Neuronal stem cell (in vitro differentiated cells): ENCODE data around the gene TPP1.

ENCODE experiments used
- DNase-seq: peaks from one replicate; pipeline ENCODE4 v3.0.0-alpha.2; 2013; ENCODE audit warnings: low spot score
- H2AFZ ChIP-seq: one replicate; pipeline ENCODE4 v1.6.1; 2013; ENCODE audit warnings: mild to moderate bottlenecking, low read length, inconsistent platforms
- H2AK5ac ChIP-seq: 2 replicates; pipeline ENCODE4 v1.6.1; 2013; ENCODE audit warnings: low read depth, mild to moderate bottlenecking, inconsistent platforms, low read length, moderate library complexity, mixed read lengths
- H2BK120ac ChIP-seq: 2 replicates; pipeline ENCODE4 v1.6.1; 2013; ENCODE audit warnings: low read depth, mild to moderate bottlenecking, inconsistent platforms, low read length, moderate library complexity, mixed read lengths
- H2BK12ac ChIP-seq: one replicate; pipeline ENCODE4 v1.6.1; 2013; ENCODE audit warnings: low read length, inconsistent platforms
- H2BK15ac ChIP-seq: 2 replicates; pipeline ENCODE4 v1.6.1; 2013; ENCODE audit warnings: mild to moderate bottlenecking, low read length, inconsistent platforms, mixed read lengths
- H2BK5ac ChIP-seq: one replicate; pipeline ENCODE4 v1.6.1; 2013; ENCODE audit warnings: inconsistent platforms, mild to moderate bottlenecking, low read length, moderate library complexity
- H3K14ac ChIP-seq: one replicate; pipeline ENCODE4 v1.6.1; 2013; ENCODE audit warnings: low read length, inconsistent platforms
- H3K18ac ChIP-seq: 2 replicates; pipeline ENCODE4 v1.6.1; 2013; ENCODE audit warnings: low read length, inconsistent platforms
- H3K23ac ChIP-seq: 2 replicates; pipeline ENCODE4 v1.6.1; 2013; ENCODE audit warnings: low read depth, mild to moderate bottlenecking, mixed read lengths, low read length, inconsistent platforms; ENCODE audit not compliant: poor library complexity
- H3K27ac ChIP-seq: replicated peaks from 3 replicates; pipeline ENCODE4 v1.5.1; 2013; ENCODE audit warnings: low read length, inconsistent platforms
- H3K27me3 ChIP-seq, 3 experiments: 2 replicates each; pipeline ENCODE4 v1.6.1; 2013; ENCODE audit warnings: low read length in 3 of 3, mild to moderate bottlenecking in 2 of 3, inconsistent platforms in 1 of 3, low read depth in 1 of 3, mixed read lengths in 1 of 3, moderate library complexity in 1 of 3; ENCODE audit not compliant: control insufficient read depth in 3 of 3, insufficient read depth in 3 of 3
- H3K36me3 ChIP-seq, 2 donors: replicated peaks in 1 of 2; 2 replicates each; pipeline ENCODE4 v1.6.1; 2013; ENCODE audit warnings: low read length in 2 of 2; ENCODE audit not compliant: control insufficient read depth in 2 of 2, insufficient read depth in 2 of 2
- H3K4ac ChIP-seq: 2 replicates; pipeline ENCODE4 v1.6.1; 2013; ENCODE audit warnings: inconsistent platforms, mild to moderate bottlenecking, low read length, moderate library complexity
- H3K4me1 ChIP-seq, 2 donors: 1 replicate in 1 of 2; 2 replicates in 1 of 2; pipeline ENCODE4 v1.6.1; 2013; ENCODE audit warnings: low read length in 2 of 2, low read depth in 1 of 2; ENCODE audit not compliant: control insufficient read depth in 2 of 2, insufficient read depth in 1 of 2
- H3K4me2 ChIP-seq: one replicate; pipeline ENCODE4 v1.6.1; 2013; ENCODE audit warnings: mild to moderate bottlenecking, low read length, inconsistent platforms; ENCODE audit not compliant: insufficient read depth, poor library complexity, severe bottlenecking
- H3K4me3 ChIP-seq, 2 donors: 2 replicates each; pipeline ENCODE4 v1.5.1; 2013; ENCODE audit warnings: low read length in 2 of 2, mild to moderate bottlenecking in 2 of 2, inconsistent platforms in 1 of 2, moderate library complexity in 1 of 2
- H3K79me1 ChIP-seq: one replicate; pipeline ENCODE4 v1.6.1; 2013; ENCODE audit warnings: low read depth, mild to moderate bottlenecking, inconsistent platforms, low read length, moderate library complexity
- H3K9ac ChIP-seq: one replicate; pipeline ENCODE4 v1.6.1; 2013; ENCODE audit warnings: mild to moderate bottlenecking, low read depth, low read length, inconsistent platforms; ENCODE audit not compliant: poor library complexity
- H3K9me3 ChIP-seq, 2 donors: replicated peaks in 1 of 2; 2 replicates each; pipeline versions ENCODE3 to v1.6.1; 2013; ENCODE audit warnings: low read length in 2 of 2, mild to moderate bottlenecking in 2 of 2, inconsistent platforms in 1 of 2, low read depth in 1 of 2, mixed read lengths in 1 of 2, moderate library complexity in 1 of 2; ENCODE audit not compliant: control insufficient read depth in 2 of 2, insufficient read depth in 1 of 2
- H4K8ac ChIP-seq: one replicate; pipeline ENCODE4 v1.6.1; 2013; ENCODE audit warnings: low read depth, mild to moderate bottlenecking, inconsistent platforms, low read length, moderate library complexity
- H4K91ac ChIP-seq: one replicate; pipeline ENCODE4 v1.6.1; 2013; ENCODE audit warnings: low read length, low read depth, mild to moderate bottlenecking, inconsistent platforms; ENCODE audit not compliant: poor library complexity
- WGBS, 2 donors: extraction: QIAGEN DNeasy Blood & Tissue Kit; methylation state at CpG; one replicate each; pipeline ENCODE4 v1.1.7; 2013; ENCODE audit warnings: missing lambda C conversion rate in 2 of 2, mixed read lengths in 1 of 2; ENCODE audit not compliant: insufficient read length in 2 of 2, insufficient replicate concordance in 1 of 2; ENCODE audit errors: extremely low coverage in 2 of 2; 5-methylcytosine and 5-hydroxymethylcytosine counted together

Gene TPP1

DNA sequence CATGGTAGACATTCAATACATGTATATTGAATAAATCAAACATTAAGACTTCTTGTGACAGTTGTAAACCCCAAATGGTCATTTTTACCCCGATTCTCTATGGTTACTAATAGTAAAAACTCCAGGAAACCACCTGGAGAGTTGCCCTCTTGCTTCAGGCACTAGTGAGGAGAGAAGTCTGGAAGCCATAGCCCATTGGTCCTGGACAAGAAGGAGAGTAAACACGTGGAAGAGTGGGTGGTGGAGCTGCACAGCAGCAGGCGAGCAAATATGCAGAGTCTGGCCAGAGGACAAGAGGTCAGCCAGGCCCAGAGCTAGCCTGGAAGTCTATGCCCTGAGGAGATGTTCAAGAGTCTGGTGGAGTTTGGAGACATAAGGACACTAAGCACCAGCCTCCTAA lies 18.6 kb upstream of the TPP1 start:
- H3K36me3 ChIP-seq = peaks cover 7 to 74% of the 10 kb centered on the region in 2 donors
- no peak overlapping the region for H2BK120ac ChIP-seq
- WGBS, 2 donors = no CpG with 5 or more reads among the region's 3 CpGs
- H3K27ac ChIP-seq = no peak overlapping the region
- H3K4me2 ChIP-seq = no peak overlapping the region
- H3K27me3 ChIP-seq = no peaks in the 10 kb centered on the region
- DNase-seq = no peak
- H3K79me1 ChIP-seq = no peaks in the 10 kb centered on the region
- H4K8ac ChIP-seq = no peak overlapping the region
- H3K23ac ChIP-seq = no peak overlapping the region
- no peak overlapping the region for H3K9ac ChIP-seq
- H3K18ac ChIP-seq = no peak overlapping the region
- H3K14ac ChIP-seq = peak overlapping the region; percentile 12
- no peak overlapping the region for H2BK5ac ChIP-seq
- H3K4me1 ChIP-seq = peaks cover 5 to 10% of the 10 kb centered on the region in 2 donors
- no peak overlapping the region for H2BK15ac ChIP-seq
- H3K4me3 ChIP-seq = no peak overlapping the region
- H2BK12ac ChIP-seq = no peak overlapping the region
- no peak overlapping the region for H2AFZ ChIP-seq
- H4K91ac ChIP-seq = no peak overlapping the region
- no peak overlapping the region for H2AK5ac ChIP-seq
- no peaks in the 10 kb centered on the region for H3K9me3 ChIP-seq
- H3K4ac ChIP-seq = no peak overlapping the region

DNA sequence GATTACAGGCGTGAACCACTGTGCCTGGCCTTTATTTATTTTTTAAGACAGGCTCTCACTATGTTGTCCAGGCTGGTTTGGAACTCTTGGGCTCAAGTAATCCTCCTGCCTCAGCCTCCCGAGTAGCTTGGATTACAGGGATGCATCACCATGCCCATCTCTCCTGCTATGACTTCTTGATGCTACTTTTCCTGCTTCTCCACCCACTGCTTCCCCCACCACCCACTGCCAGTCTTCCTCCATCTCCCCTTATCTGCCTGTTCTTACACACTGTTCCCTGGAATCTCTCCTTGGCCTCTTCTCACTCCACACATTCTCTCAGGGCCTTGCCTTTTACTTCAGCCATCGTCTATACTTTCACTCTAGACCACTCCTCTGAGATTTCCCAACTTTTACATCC lies 17.3 kb upstream of the TPP1 start:
- H4K91ac ChIP-seq = no peak overlapping the region
- H3K4ac ChIP-seq = no peak overlapping the region
- no peaks in the 10 kb centered on the region for H3K79me1 ChIP-seq
- H3K4me2 ChIP-seq = no peak overlapping the region
- no peak overlapping the region for H3K27ac ChIP-seq
- no peak overlapping the region for H3K14ac ChIP-seq
- H2BK120ac ChIP-seq = no peak overlapping the region
- no peak overlapping the region for H3K18ac ChIP-seq
- no peak overlapping the region for H3K23ac ChIP-seq
- H3K9ac ChIP-seq = no peak overlapping the region
- no peak overlapping the region for H2BK5ac ChIP-seq
- no peak overlapping the region for H4K8ac ChIP-seq
- DNase-seq = no peak
- peaks cover 0 to under 1% (median 0%) of the 10 kb centered on the region in 3 experiments for H3K27me3 ChIP-seq
- no peak overlapping the region for H2BK15ac ChIP-seq
- H3K9me3 ChIP-seq = no peaks in the 10 kb centered on the region
- H2AK5ac ChIP-seq = no peak overlapping the region
- H3K4me3 ChIP-seq = no peak overlapping the region
- no peak overlapping the region for H2AFZ ChIP-seq
- H3K36me3 ChIP-seq = peaks cover 7 to 85% of the 10 kb centered on the region in 2 donors
- peaks cover 5 to 10% of the 10 kb centered on the region in 2 donors for H3K4me1 ChIP-seq
- no CpG with 5 or more reads among the region's 3 CpGs for WGBS, 2 donors
- H2BK12ac ChIP-seq = no peak overlapping the region

DNA sequence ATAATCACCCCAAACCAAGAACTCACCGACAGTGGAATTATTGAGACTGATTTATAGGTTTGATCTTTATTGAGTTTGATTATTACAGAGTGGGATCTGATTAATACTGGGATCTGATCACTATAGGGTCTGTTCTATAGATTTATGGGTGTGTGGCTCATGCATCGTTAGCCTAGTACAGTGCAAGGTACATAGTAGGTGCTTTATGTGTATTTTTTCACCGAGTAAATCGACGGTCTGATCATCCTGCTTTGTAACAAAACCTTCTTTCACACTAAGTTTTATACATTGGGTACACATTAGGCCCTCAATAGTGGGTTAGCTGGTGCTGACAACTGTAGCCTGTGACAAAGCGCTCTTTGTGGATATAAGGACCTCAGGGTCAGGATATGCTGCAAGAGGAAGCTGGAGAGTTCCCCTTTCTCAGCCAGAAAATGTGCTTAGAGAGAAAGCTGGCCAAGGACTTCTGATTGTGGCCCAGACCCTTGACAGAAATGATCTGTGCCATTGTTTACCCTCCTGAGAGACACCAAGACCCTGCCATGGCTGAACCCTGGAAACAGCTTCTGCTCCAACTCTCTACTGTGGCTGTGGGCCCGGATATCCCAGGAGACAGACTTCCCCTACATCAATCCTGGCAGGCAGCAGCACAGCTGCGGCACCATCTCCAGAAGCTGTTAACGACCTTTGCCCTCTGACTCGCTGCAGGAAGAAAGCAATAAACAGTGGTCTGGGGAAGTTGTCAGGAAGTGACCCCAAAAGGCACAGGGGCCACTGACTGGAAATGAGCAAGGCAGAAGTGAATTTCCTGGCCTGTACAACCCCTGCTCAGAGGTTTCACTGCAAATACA lies 16.1 kb upstream of the TPP1 start:
- no CpG with 5 or more reads among the region's 10 CpGs for WGBS, 2 donors

DNA sequence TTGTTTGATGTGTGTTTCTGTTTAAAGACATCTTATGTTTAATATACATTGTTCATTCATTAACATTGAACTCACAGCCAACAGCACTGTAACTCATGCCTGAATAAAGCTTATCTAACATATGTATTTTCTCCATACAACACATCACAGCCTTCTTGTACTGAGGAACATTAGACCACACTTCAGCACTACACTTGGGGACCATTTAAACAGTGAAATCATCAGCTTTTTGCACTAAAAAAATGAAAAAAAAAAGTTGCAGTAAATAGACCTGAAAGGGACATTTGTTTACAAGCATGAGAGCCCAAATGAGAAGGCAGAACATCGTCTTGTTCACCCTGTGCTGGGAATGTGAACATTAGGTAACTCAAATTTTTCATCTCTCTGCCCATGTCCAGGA lies 15.3 kb upstream of the TPP1 start:
- Histone ChIP-seq H3K9me3 (peaks cover 0 to 3% of the 10 kb centered on the region in 2 donors), H2BK12ac (no peak overlapping the region), H2BK15ac (no peak overlapping the region), H3K23ac (no peak overlapping the region), H3K27me3 (peaks cover 0 to 20% (median 3%) of the 10 kb centered on the region in 3 experiments), H2BK120ac (no peak overlapping the region), H4K91ac (no peak overlapping the region), H3K14ac (no peak overlapping the region), H2BK5ac (no peak overlapping the region), H3K9ac (no peak overlapping the region), H3K79me1 (peaks cover 1% of the 10 kb centered on the region), H3K4me1 (peaks cover 10% of the 10 kb centered on the region in 2 donors), H3K4me2 (no peak overlapping the region), H3K18ac (no peak overlapping the region), H3K4me3 (no peak overlapping the region), H4K8ac (no peak overlapping the region), H3K4ac (no peak overlapping the region), H2AFZ (no peak overlapping the region), H3K36me3 (peaks cover 3 to 81% of the 10 kb centered on the region in 2 donors), H3K27ac (no peak overlapping the region), H2AK5ac (no peak overlapping the region)
- DNase-seq = no peak
- no CpG with 5 or more reads among the region's 1 CpG for WGBS, 2 donors

More for the DNA sequence above, 16.1 kb upstream of the TPP1 start:
- Histone ChIP-seq H2AK5ac (no peak overlapping the region), H2BK5ac (no peak overlapping the region), H3K79me1 (no peaks in the 10 kb centered on the region), H2BK15ac (no peak overlapping the region), H3K9ac (no peak overlapping the region), H3K36me3 (peaks cover 8 to 84% of the 10 kb centered on the region in 2 donors), H2BK12ac (no peak overlapping the region), H3K18ac (no peak overlapping the region), H3K4ac (no peak overlapping the region), H3K27me3 (peaks cover 0 to 13% (median 0%) of the 10 kb centered on the region in 3 experiments), H4K91ac (no peak overlapping the region), H2AFZ (peak overlapping the region; percentile 13), H3K9me3 (no peaks in the 10 kb centered on the region), H2BK120ac (no peak overlapping the region), H3K4me2 (no peak overlapping the region), H4K8ac (no peak overlapping the region), H3K23ac (no peak overlapping the region), H3K27ac (no peak overlapping the region), H3K4me1 (peaks cover 5 to 10% of the 10 kb centered on the region in 2 donors), H3K14ac (no peak overlapping the region), H3K4me3 (no peak overlapping the region)
- no peak for DNase-seq
